Measurements from ENCODE around the gene CTIF.

GRCh38 chr18:48551100-48551499 is 12.3 kb downstream of the CTIF start:
- TF ChIP-seq CTCF (IDR thresholded peaks at IDR 0.05) = no peak
- no peak for TF ChIP-seq POLR2AphosphoS5 (IDR thresholded peaks at IDR 0.05; ENCODE audit: low read depth, low read length)
